A549 treated with AZD9567 at 1 μM for 4 hours (cell line): Measurements from ENCODE around the gene TTLL7. TPM values are rescaled to one million over a fixed set of nuclear protein-coding genes. Genes with fewer than 3 reads are reported as not detected.

Source experiments
- total RNA-seq: library from RNA; stranded (reverse); fragments of 200-300 nt; extraction: Qiagen RNA extraction; gene quantifications from 5 replicates; pipeline ENCODE4 v1.2.3, GENCODE V29; 2022; ENCODE audit not compliant: insufficient read depth

TTLL7 gene
- total RNA-seq = 0.82 to 4.1 TPM (median 2.9 TPM) in 5 replicates

GRCh38 chr1:83998498-83999315 lies at the start of gene TTLL7:
TTLL7 (minus strand) TSS chr1:83999132; CDS start chr1:83952211, 46,921 bp downstream.

Other genes with a start within 250 kb of the TTLL7 start
- gene PRKACB, start 145.1 kb upstream of the TTLL7 start, total RNA-seq = 6.0 to 10.6 TPM (median 8.3 TPM) in 5 replicates